ENCODE data around the gene DOK5. TPM values are rescaled to one million over a fixed set of nuclear protein-coding genes. Genes with fewer than 3 reads are reported as not detected.
"Not testable (repeated sequence)": the region's sequence is repeated elsewhere in the genome, so short reads cannot be mapped to it uniquely, and the experiment has no call there.

Gene DOK5
- 10 to 100 TPM in 1 of 3 donors, 1 to 10 TPM in 2; 6.9 to 10.7 (median 9.4) TPM for polyA plus RNA-seq (ENCODE audit: insufficient read length in 3 of 3)
- long read RNA-seq, donor 1, partial matches to known transcripts, result 0 of 2 reads
- long read RNA-seq, donor 1, other reads (novel, unspliced or antisense), result 0 of 2 reads
- long read RNA-seq, donor 2, transcript DOK5-201 (8 exons, 1,963 nt), result major isoform, 6 of 7 reads
- long read RNA-seq, donor 2, partial matches to known transcripts, result 0 of 7 reads
- long read RNA-seq, donor 2, other reads (novel, unspliced or antisense), result 0 of 7 reads
- long read RNA-seq, donor 3, transcript DOK5-201 (8 exons, 1,963 nt), result major isoform, 5 of 10 reads
- long read RNA-seq, donor 3, partial matches to known transcripts, result 5 of 10 reads
- long read RNA-seq, donor 3, other reads (novel, unspliced or antisense), result 0 of 10 reads
- long read RNA-seq, donor 4, partial matches to known transcripts, result 0 of 5 reads
- long read RNA-seq, donor 4, other reads (novel, unspliced or antisense), result 0 of 5 reads
- long read RNA-seq, donor 5, partial matches to known transcripts, result 0 of 4 reads
- long read RNA-seq, donor 5, other reads (novel, unspliced or antisense), result 0 of 4 reads
- long read RNA-seq, donor 6, partial matches to known transcripts, result 0 of 3 reads
- long read RNA-seq, donor 6, other reads (novel, unspliced or antisense), result 0 of 3 reads
- long read RNA-seq, donor 7, transcript DOK5-201 (8 exons, 1,963 nt), result major isoform, 7 of 8 reads
- long read RNA-seq, donor 7, partial matches to known transcripts, result 0 of 8 reads
- long read RNA-seq, donor 7, other reads (novel, unspliced or antisense), result 0 of 8 reads
- long read RNA-seq, donor 8, transcript DOK5-201 (8 exons, 1,963 nt), result major isoform, 9 of 20 reads
- long read RNA-seq, donor 8, partial matches to known transcripts, result 11 of 20 reads
- long read RNA-seq, donor 8, other reads (novel, unspliced or antisense), result 0 of 20 reads
- long read RNA-seq, donor 9, transcript DOK5-201 (8 exons, 1,963 nt), result major isoform, 8 of 9 reads
- long read RNA-seq, donor 9, partial matches to known transcripts, result 0 of 9 reads
- long read RNA-seq, donor 9, other reads (novel, unspliced or antisense), result 0 of 9 reads
- long read RNA-seq, donor 10, partial matches to known transcripts, result 0 of 5 reads
- long read RNA-seq, donor 10, other reads (novel, unspliced or antisense), result 0 of 5 reads
- long read RNA-seq, donor 11, result 0 reads
- long read RNA-seq, donor 12, transcript DOK5-201 (8 exons, 1,963 nt), result major isoform, 13 of 14 reads
- long read RNA-seq, donor 12, partial matches to known transcripts, result 0 of 14 reads
- long read RNA-seq, donor 12, other reads (novel, unspliced or antisense), result 0 of 14 reads
- long read RNA-seq, donor 13, transcript DOK5-201 (8 exons, 1,963 nt), result major isoform, 6 of 6 reads
- long read RNA-seq, donor 13, partial matches to known transcripts, result 0 of 6 reads
- long read RNA-seq, donor 13, other reads (novel, unspliced or antisense), result 0 of 6 reads
- long read RNA-seq, donor 14, partial matches to known transcripts, result 0 of 2 reads
- long read RNA-seq, donor 14, other reads (novel, unspliced or antisense), result 0 of 2 reads
- long read RNA-seq, donor 15, transcript DOK5-201 (8 exons, 1,963 nt), result major isoform, 6 of 6 reads
- long read RNA-seq, donor 15, partial matches to known transcripts, result 0 of 6 reads
- long read RNA-seq, donor 15, other reads (novel, unspliced or antisense), result 0 of 6 reads
- long read RNA-seq, donor 16, transcript DOK5-201 (8 exons, 1,963 nt), result major isoform, 8 of 9 reads
- long read RNA-seq, donor 16, partial matches to known transcripts, result 0 of 9 reads
- long read RNA-seq, donor 16, other reads (novel, unspliced or antisense), result 0 of 9 reads

DNA sequence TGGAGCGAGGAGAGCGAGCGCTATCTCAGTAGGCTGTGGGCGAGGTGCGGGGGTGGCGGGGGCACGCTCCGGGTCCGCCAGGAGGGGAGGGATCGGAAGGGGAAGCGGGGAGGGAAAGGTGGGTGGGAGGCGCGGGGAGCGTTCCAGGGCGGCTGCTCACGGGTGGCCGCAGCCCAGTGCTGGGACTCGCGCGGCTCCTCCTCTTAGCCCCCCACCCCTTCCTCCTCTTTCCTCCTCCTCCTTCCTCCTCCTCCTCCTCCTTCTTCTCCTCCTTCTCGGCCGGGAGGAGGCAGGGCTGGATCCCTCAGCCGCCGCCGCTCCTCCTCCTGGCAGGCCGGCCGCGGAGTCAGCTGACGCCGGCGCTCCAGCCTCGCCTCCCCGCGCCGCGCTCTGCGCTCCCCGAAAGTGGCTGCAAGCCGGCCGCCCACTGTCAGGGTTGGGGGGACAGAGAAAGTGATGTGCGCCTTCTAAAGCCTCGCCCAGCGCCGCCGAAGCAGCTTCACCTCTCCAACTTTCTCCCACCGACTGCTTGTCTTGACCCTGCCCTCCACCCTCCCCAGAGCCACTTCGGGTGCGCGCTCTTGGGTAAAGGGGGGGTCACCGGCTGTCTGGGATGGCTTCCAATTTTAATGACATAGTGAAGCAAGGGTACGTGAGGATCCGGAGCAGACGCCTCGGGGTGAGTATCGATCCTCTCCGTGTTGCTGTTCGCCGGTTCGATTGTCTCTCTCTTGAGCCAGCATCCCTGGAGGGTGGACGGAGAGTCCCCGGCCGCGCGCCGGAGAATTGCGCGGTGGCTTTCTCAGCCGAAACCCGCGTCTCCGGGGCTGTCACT lies at the start of gene DOK5:
Gene DOK5 (plus strand): TSS at position 260 of the 835 bp plus-strand sequence. CDS start 354 bp downstream, at position 614.
- DNase-seq, result peak; percentile 65

DNA sequence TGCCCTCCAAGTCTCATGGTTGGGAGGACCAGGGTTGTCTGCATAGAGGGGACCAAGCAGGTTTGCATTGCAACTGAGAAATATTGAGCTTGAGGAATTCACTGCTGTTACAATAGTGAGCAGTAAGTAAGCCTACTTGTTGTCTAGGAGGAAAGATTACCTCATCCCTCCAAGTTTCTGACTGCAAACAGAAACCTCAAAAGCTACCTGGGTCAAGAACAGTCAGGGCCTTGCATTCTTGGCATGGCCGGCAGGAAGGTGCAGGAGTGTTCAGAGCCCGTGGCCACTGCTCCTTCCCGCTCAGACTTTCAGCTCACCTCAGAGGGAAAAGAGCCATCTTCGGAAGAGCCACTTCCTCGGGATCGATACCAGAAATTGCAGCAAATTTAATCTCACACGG lies 46.0 kb upstream of the DOK5 start:
- DNase-seq, result no peak

DNA sequence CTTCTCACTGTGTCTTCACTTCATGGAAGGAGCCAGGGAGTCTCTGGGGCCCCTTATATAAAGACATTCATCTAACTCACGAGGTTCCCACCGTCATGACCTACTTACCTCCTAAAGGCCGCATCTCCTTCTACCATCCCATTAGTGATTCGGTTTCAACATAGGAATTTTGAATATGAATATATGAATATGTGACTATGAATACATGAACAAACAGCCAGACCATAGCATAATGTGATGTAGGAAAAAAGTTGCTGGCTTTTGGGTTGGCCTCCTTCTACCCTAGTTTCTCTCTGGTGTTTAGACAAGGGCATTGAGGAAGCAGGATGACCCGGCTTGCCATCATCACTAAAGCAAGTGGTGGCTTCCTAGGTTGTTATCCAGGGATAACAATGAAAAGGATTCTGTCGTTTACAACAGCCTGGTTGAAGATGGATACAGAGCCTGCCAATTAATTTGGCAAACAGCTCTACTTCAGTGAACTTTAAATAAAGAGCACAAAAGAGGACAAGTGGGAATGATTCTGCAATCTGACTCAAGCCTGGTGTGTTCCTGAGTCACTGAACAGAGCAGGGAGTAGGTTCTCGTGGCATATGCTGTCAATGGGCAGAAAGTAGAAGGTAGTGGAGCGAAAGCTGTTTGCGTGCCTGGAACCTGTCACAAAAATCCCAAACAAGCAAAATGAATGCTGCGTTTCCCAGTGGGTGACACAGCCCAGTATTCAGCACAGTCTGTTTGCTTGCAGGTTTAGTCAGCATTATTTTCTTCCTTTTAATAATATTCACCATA lies 44.0 kb upstream of the DOK5 start:
- no peak for DNase-seq

DNA sequence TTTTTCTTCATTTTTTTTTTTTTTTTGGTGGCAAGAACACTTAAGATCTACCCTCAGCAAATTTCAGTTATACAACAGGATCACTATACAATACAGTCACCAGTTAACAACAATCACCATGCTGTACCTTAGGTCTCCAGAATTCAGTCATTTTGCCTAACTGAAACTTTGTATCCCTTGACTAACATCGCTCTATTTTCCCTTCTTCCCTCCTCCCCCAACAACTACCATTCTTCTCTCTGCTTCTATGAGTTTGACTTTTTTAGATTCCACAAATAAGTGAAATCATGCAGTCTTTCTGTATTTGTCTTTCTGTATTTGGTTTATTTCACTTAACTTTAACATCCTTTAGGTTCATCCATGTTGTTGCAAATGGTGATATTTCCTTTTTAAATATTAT lies 42.4 kb upstream of the DOK5 start:
- DNase-seq, result no peak

DNA sequence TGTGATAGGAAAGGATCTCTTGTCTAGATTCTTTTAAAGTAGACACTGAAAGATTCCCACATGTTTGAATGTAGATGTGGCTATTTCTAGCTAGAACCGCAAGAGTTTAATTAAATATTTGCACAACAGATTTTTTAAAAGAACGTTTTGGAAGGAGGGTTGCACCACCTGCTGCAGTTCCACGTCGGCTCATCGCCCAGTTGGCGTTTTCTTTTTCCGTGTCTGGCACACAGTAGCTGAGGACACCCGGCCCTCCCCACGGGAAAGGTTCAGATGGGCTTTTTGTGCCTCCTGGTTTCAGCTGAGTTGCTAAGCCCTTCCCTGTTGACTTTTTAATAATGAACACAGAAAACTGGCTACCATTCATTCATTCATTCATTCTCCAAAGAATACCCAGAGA lies 41.8 kb upstream of the DOK5 start:
- no peak for DNase-seq

DNA sequence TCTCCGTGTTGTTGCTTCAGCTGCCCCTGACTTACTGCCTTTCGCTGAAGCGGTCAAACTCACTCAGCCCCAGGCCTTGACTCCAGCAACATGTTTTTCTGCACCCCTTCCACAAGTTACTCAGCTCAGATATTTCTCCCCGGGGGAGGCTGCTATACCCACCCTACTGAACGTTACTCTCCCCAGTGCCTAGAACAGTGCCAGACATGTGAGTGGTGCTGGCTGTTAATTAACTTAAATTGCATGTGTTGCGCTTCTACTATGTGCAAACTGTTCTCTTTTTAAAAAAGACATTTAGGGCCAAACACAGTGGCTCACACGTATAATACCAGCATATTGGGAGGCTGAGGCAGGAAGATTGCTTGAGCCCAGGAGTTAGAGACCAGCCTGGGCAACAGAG lies 41.2 kb upstream of the DOK5 start:
- DNase-seq, result no peak

DNA sequence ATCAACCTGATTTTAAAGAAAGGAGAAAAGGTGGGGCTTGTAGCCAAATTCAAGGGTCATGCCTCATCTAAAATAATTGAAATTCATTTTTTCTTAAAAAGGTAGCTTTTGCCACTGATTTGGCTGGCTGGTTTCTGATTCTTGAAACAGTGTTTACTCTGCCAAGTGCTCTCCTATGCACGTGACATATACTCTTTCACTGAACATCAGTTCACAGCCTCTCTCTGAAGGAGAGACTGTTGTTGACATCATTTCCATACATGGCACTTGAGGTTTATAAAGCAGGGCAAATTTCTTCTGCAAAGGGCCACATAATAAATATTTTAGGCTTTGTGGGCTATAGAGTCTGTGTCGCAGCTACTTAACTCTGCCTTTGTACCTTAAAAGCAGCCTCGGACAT lies 40.4 kb upstream of the DOK5 start:
- no peak for DNase-seq

DNA sequence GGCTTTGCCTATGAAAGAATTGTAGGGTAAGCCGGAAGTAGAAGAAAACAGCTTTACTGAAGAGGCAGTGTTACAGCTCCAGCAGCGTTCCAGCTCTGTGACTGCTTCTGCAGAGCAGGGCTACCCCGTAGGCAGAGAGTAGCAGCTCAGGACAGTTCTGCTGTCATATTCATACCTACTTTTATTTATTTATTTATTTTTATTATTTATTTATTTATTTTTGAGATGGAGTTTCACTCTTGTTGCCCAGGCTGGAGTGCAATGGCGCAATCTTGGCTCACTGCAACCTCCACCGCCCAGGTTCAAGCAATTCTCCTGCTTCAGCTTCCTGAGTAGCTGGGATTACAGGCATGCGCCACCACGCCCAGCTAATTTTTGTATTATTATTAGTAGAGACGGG lies 39.0 kb upstream of the DOK5 start:
- DNase-seq, result not testable (repeated sequence)

DNA sequence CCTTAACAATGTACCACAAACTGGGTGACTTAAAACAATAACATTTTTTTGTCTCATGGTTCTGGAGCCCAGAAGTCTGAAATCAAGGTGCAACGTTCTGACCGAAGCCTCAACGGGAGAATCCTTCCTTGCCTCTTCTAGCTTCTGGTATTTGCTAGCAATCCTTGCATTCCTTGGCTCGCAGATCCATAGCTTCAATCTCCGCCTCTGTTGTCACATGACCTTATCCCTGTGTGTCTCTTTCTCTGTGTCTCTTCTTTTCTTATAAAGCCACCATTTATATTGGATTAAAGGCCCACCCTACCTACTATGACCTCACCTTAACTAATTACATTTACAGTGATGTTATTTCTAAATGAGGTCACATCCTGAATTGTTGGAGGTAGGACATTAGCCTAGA lies 37.2 kb upstream of the DOK5 start:
- DNase-seq, result no peak

DNA sequence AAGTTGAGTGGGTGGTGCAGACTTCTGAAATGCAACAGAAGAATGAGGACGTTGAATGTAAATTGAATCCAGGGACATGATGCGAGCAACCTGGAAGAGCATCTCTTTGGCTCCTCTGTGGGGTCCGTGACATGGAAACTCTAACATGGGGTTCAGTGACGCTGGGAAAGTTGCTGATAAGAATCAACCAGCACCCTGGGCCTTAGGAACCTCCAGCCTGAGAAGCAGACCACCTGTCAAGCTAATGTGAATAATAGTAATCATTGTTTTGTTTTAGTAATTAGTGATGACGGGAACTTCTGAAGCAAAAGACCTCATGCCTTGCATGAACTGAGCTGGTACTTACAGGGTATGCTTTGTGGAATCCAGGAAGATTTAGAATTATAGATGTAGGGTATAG lies 25.2 kb upstream of the DOK5 start:
- no peak for DNase-seq

DNA sequence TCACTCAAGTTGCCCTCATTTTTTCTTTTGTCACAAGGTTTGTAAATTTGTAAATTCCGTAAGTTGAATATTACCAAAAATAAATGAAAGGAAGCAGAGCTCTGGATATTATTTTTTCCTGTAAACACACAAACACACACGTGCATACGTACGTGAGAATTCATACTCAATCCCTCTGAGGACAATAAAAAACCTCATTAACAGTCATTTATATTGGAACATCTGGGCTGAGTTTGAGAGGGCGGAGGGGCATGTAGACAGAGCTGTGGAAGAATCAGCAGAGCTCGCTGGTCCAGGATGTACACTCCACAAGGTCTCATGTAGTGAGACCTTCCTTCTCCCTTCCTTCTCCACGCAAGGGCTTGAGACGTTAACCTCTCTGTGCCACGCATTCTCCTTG lies 24.2 kb upstream of the DOK5 start:
- no peak for DNase-seq

DNA sequence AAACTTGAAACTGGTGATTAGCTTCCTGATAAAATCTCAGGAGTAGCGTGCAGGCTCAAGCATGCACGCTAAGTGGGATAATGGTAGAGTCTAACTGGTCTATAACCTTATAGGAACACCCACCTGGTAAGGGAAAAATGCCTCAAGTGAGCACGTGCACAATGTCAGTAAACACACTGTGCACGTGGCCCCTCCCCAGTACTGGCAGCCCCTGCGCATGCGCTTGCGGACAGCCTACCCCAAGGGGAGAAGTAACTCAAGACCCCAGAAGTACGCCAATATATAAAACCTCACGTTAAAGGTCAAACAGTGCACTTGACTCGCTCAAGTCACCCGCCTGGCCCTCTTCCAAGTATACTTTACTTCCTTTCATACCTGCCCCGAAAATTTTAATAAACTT lies 23.1 kb upstream of the DOK5 start:
- no peak for DNase-seq

DNA sequence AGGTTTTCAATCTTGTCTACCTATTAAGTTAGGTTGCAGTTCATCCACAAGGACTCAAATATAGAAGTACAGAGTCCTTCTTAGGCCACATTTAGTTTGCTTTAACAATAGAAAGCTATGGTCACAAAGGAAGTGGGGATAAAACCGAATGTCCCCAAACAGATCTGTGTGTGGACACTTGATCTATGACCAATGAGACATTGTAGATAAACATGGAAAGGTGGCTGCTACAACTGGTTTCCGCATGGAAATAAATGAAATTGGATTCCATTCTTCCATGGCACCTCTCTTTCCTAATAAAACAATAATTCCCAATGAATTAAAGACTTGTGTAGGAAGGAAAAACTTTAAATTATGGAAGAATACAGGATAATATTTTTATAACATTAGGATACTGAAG lies 20.4 kb upstream of the DOK5 start:
- DNase-seq, result no peak

DNA sequence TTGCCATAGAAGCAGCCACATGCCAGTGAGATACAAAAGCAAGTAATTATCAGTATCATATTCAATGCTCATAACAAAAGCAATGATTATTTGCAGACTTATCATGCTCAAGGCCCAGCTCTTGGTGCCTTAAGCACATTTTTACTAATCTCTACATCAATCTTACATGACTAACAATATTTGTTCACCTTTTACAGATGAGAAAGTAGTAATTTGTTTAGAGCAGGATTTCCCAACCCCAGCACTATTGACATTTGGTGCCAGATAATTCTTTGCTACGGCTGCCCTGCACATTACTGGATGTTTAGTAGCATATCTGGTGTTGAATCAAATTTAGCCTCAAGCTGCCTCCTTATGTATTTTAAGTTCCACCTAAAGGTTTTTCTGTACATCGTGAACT lies 19.0 kb upstream of the DOK5 start:
- DNase-seq, result no peak

DNA sequence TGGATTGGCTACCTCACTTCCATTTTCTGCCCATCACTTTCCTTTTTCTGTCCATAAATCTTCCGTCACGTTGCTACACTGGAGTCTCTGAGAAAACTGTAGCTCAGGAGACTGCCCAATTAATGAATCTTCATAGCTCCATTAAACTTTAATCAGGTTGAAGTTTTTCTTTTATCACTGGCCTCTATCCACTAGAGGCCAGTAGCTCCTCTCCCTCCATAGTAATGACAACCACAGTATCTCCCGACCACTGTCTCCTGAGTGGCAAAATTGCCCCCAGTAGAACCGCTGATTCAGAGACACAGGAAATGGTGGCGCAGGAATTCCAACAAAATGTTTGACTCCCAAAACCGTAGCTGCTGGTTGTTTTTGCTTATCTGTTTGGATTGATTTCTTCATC lies 18.4 kb upstream of the DOK5 start:
- no peak for DNase-seq

DNA sequence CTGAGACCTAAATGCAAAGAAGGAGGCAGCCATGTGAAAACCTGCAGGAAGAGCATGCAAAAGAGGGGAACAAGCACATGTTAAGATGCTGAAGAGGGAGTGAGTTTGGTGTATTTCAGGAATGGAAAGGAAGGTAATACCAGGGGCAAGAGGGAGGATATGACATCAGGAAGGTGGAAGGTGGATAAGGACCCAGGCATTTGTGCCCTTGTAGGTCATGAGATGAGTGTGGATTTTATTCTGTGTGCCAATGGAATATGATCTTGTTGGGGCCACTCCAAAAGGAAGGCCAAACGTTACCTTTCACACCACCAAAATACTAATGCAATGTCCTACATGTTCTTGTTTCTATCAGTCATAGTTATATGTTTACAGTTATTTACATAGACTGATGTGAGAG lies 17.2 kb upstream of the DOK5 start:
- no peak for DNase-seq

DNA sequence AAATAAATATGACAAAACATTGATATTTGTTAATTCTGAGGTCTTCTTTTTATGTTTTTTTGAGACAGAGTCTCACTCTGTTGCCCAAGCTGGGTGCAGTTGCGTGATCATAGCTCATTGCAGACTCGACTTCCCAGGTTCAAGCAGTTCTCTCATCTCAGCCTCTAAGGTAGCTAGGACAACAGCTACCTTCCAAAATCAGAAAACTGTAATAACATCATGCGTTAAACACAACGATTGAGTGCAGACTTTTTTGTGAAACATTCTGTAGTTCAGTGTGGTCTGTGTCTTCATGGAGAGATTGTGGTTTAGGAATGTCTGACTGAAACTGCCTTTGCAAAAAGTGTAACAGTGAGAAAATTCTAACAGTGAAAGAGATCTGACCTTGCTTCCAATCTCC lies 16.1 kb upstream of the DOK5 start:
- no peak for DNase-seq

DNA sequence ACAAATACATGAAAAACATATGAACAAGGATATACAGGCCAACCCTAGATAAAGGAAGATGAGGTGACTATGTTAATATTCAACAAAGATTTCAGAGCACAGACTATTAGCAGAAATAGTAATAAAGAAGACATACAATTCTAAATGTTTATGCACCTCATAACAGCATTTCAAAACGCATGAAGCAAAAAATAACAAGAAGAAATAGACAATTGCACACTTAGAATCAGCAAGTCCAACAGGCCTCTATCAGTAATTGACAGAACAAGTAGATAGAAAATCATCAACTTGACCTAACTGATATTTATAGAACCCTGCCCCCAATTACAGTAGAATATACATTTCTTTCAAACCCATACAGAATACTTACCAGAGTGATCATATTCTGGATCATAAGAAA lies 11.4 kb upstream of the DOK5 start:
- DNase-seq, result no peak

DNA sequence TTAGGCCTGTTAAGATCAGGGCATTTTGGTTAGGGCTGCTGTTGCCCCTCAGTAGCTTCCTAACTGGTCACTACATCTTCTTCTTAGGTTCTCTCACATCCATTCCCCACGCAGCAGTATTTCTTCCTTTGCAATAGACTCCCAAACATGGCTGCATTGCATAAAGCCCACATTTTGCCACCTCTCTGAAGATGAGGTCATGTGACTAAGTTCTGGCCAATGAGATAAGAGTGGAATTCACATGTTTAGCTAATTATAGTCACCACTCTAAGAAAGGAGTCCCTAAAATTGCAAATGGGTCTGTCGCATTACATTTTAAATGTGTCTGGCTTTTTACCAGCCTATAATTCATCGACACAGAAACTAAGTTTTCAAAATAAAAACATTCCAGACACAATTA lies 9.3 kb upstream of the DOK5 start:
- DNase-seq, result no peak
